Endothelial cell of umbilical vein (primary cell): ENCODE measurements around the gene ANG. TPM values are rescaled to one million over a fixed set of nuclear protein-coding genes. Genes with fewer than 3 reads are reported as not detected.

Experiments
- BruUV-seq: library from RNA; stranded (reverse); fragments of 400-500 nt; replicated peaks from 2 replicates; lab custom pipeline; 2021; lab: Mats Ljungman, UMichigan
- CTCF ChIA-PET: fragments of 300-600, 350-600 bp; sonication (Branson Sonifier 250); formaldehyde crosslinking; loops from one replicate; lab custom pipeline; 2021; ENCODE audit warnings: antibody characterized with exemption, inconsistent platforms; lab: Charles Lee
- POLR2A ChIA-PET: fragments of 300-600, 350-600 bp; sonication (Branson Sonifier 250); formaldehyde crosslinking; loops from one replicate; lab custom pipeline; 2021; ENCODE audit warnings: antibody characterized with exemption, inconsistent platforms; lab: Charles Lee
- DNase-seq: peaks from one replicate; pipeline ENCODE4 v3.0.0-alpha.2; 2011; ENCODE audit warnings: low read depth, low spot score
- FAIRE-seq: peaks from 2 replicates; lab custom pipeline; 2011; peaks lifted over from hg19 to GRCh38; lab: Jason Lieb, UNC
- H2AFZ ChIP-seq: 2 replicates; pipeline ENCODE4 v1.6.0; 2012; ENCODE audit warnings: low read depth, low read length, control low read depth, inconsistent platforms
- H3K27ac ChIP-seq: 2 replicates; pipeline ENCODE4 v1.5.1; 2011; ENCODE audit warnings: low read depth, mild to moderate bottlenecking, control low read depth, low read length, moderate library complexity; ENCODE audit not compliant: insufficient read depth
- H3K27me3 ChIP-seq, 2 experiments: 2 replicates each; pipeline versions ENCODE4 v1.6.0 to v1.6.1; 2011; ENCODE audit warnings: low read length in 2 of 2, mixed read lengths in 1 of 2; ENCODE audit not compliant: control insufficient read depth in 2 of 2, insufficient read depth in 2 of 2
- H3K36me3 ChIP-seq, 2 experiments: 2 replicates in 1 of 2; 3 replicates in 1 of 2; pipeline ENCODE4 v1.5.1; 2011; ENCODE audit warnings: low read length in 2 of 2, mild to moderate bottlenecking in 1 of 2, moderate library complexity in 1 of 2; ENCODE audit not compliant: control insufficient read depth in 2 of 2, insufficient read depth in 2 of 2; ENCODE audit errors: extremely low read depth in 1 of 2
- H3K4me1 ChIP-seq: 3 replicates; pipeline ENCODE4 v1.5.1; 2011; ENCODE audit warnings: mild to moderate bottlenecking, low read length; ENCODE audit not compliant: control insufficient read depth, insufficient read depth; ENCODE audit errors: extremely low read depth
- H3K4me2 ChIP-seq: 2 replicates; pipeline ENCODE4 v1.6.1; 2011; ENCODE audit warnings: low read length, control low read depth, mixed read lengths; ENCODE audit not compliant: insufficient read depth
- H3K4me3 ChIP-seq, 3 experiments: fragments of 200-600 bp in 1 of 3; sonication (generic), shearing (Covaris generic) in 1 of 3; replicated peaks in 1 of 3; 2 replicates each; pipeline ENCODE4 v1.5.1; 2011 to 2016; ENCODE audit warnings: control low read depth in 3 of 3, low read length in 3 of 3, mild to moderate bottlenecking in 2 of 3, inconsistent platforms in 1 of 3, low read depth in 1 of 3, moderate library complexity in 1 of 3; ENCODE audit not compliant: insufficient read depth in 1 of 3
- H3K79me2 ChIP-seq: 2 replicates; pipeline ENCODE4 v1.6.0; 2012; ENCODE audit warnings: low read length, inconsistent platforms; ENCODE audit not compliant: control insufficient read depth, insufficient read depth
- H3K9ac ChIP-seq: replicated peaks from 2 replicates; pipeline ENCODE3; 2011; ENCODE audit warnings: low read length, control low read depth; ENCODE audit not compliant: insufficient read depth; ENCODE audit errors: extremely low read depth
- H3K9me1 ChIP-seq: replicated peaks from 3 replicates; pipeline ENCODE4 v1.6.0; 2011; ENCODE audit warnings: mild to moderate bottlenecking, low read length; ENCODE audit not compliant: control insufficient read depth, insufficient read depth; ENCODE audit errors: extremely low read depth
- H3K9me3 ChIP-seq: replicated peaks from 2 replicates; pipeline ENCODE4 v1.5.1; 2012; ENCODE audit warnings: low read length, inconsistent platforms; ENCODE audit not compliant: control insufficient read depth, insufficient read depth
- H4K20me1 ChIP-seq: replicated peaks from 2 replicates; pipeline ENCODE3; 2011; ENCODE audit warnings: mild to moderate bottlenecking, low read length; ENCODE audit not compliant: control insufficient read depth, insufficient read depth; ENCODE audit errors: extremely low read depth
- EZH2 ChIP-seq: IDR thresholded peaks from 2 replicates; pipeline ENCODE4 v1.6.1; 2012; ENCODE audit warnings: borderline replicate concordance, low read depth, mild to moderate bottlenecking, moderate library complexity, low read length, inconsistent platforms; ENCODE audit not compliant: severe bottlenecking
- FOS ChIP-seq: IDR thresholded peaks from 2 replicates; pipeline ENCODE4 v1.6.1; 2011; ENCODE audit warnings: mild to moderate bottlenecking, low read length, moderate library complexity, borderline replicate concordance; ENCODE audit not compliant: insufficient read depth
- GATA2 ChIP-seq: IDR thresholded peaks from 2 replicates; pipeline ENCODE4 v1.7.0; 2011; ENCODE audit warnings: low read depth, mild to moderate bottlenecking, moderate library complexity, mixed read lengths, low read length; ENCODE audit not compliant: insufficient read length, insufficient read depth
- POLR2AphosphoS5 ChIP-seq: IDR thresholded peaks from 2 replicates; pipeline ENCODE4 v1.6.1; 2012; ENCODE audit warnings: low read depth, mild to moderate bottlenecking, control low read depth, low read length, moderate library complexity; ENCODE audit not compliant: insufficient read depth
- dilution Hi-C: fragments of 300-500 bp; cut with MboI; formaldehyde crosslinking; loops from one replicate; pipeline ENCODE4 v1.15.0; 2019; ENCODE audit warnings: low sequenced_read_pairs; ENCODE audit not compliant: extremely low pct_ligation_motif_present
- intact Hi-C: fragments of 100-400 bp; cut with micrococcal nuclease; formaldehyde crosslinking; loops from one replicate; pipeline ENCODE4 v1.10.0; 2022
- polyA plus RNA-seq, 4 experiments: library from polyadenylated mRNA; depleted of rRNA in 3 of 4; stranded (reverse) in 3 of 4; unstranded in 1 of 4; fragments of >200 nt; gene quantifications; 2 replicates each; pipeline versions ENCODE4 v1.2.1 to v1.2.3, GENCODE V29; 2011 to 2012; ENCODE audit warnings: missing spikeins in 1 of 4
- total RNA-seq: library from RNA; stranded (reverse); gene quantifications from 2 replicates; pipeline ENCODE4 v1.2.3, GENCODE V29; 2021

ANG gene
- total and polyA plus RNA-seq, 2 donors (not counting 3 experiments of a cell fraction or from before 2014, with no cell fraction given), result 6.2 to 11.2 TPM

- POLR2A ChIA-PET, result no interaction called here
- intact Hi-C loops, result no loop called here
- no peak for FAIRE-seq
Observed at GRCh38 chr14:20655851-20656250, 32.7 kb upstream of the ANG start.

DNA sequence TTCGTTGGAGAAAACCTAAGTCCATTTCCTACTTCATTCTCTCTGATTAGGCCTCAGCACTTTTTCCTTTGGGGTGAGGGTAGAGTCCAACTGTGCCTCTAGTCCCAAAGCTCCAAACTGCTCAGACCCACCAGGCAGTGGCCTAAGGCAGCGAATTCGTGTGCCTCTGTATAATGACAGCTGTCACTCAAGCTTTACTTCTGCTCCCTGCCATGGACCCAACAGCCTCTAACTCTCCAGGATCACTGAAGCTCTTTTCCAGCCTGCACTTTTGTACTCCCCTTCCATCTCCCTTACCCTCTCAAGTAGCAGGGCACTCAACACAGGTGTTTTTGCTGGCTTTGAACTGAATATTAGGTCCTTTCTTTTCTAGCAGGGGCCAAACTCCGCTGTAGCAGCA is 32.3 kb upstream of the ANG start:
- peaks cover 39 to 41% of the 10 kb centered on the region in 2 experiments for H3K27me3 ChIP-seq
- H4K20me1 ChIP-seq, result no peaks in the 10 kb centered on the region
- no peak for DNase-seq
- ChIA-PET CTCF (interaction anchor here (2.4 kb wide), 1 partner anchor 34 kb away, joined by 14 read pairs; no protein-coding TSS in a partner anchor), POLR2A (no interaction called here)
- intact Hi-C loops (no loop called here), dilution Hi-C loops (no loop called here)
- H3K4me1 ChIP-seq, result peaks cover 2% of the 10 kb centered on the region
- no peak overlapping the region for H3K9ac ChIP-seq
- H3K79me2 ChIP-seq, result no peaks in the 10 kb centered on the region
- H3K9me1 ChIP-seq, result no peaks in the 10 kb centered on the region
- no peak overlapping the region for H3K4me2 ChIP-seq
- no peaks in the 10 kb centered on the region for H3K9me3 ChIP-seq
- H3K36me3 ChIP-seq, result no peaks in the 10 kb centered on the region
- H3K4me3 ChIP-seq, result no peak overlapping the region
- no peak overlapping the region for H3K27ac ChIP-seq
- no TSS peak for BruUV-seq
- H2AFZ ChIP-seq, result no peak overlapping the region
- no peak for TF ChIP-seq FOS
- no peak for FAIRE-seq

More at GRCh38 chr14:20655851-20656250, 32.7 kb upstream of the ANG start:
- no peaks in the 10 kb centered on the region for H3K9me3 ChIP-seq
- no peaks in the 10 kb centered on the region for H3K36me3 ChIP-seq
- no peaks in the 10 kb centered on the region for H3K9me1 ChIP-seq
- DNase-seq, result no peak
- TF ChIP-seq EZH2 (no peak), POLR2AphosphoS5 (no peak), GATA2 (no peak)
- BruUV-seq, result no TSS peak
- dilution Hi-C loops, result no loop called here
- H3K79me2 ChIP-seq, result no peaks in the 10 kb centered on the region
- H3K4me3 ChIP-seq, result no peak overlapping the region
- H2AFZ ChIP-seq, result no peak overlapping the region
- no peak overlapping the region for H3K9ac ChIP-seq
- no peak overlapping the region for H3K4me2 ChIP-seq
- H4K20me1 ChIP-seq, result no peaks in the 10 kb centered on the region
- no peak overlapping the region for H3K27ac ChIP-seq
- peaks cover 2% of the 10 kb centered on the region for H3K4me1 ChIP-seq
- CTCF ChIA-PET, result no interaction called here
- peaks cover 39 to 41% of the 10 kb centered on the region in 2 experiments for H3K27me3 ChIP-seq
